Right renal cortex interstitium (tissue), 3 donors: ENCODE data around the gene SESN3. TPM values are rescaled to one million over a fixed set of nuclear protein-coding genes. Genes with fewer than 3 reads are reported as not detected.
"Not testable (repeated sequence)": the region's sequence is repeated elsewhere in the genome, so short reads cannot be mapped to it uniquely, and the experiment has no call there.

Source experiments
- DNase-seq, 3 donors: peaks; one replicate each; pipeline ENCODE4 v3.0.0-alpha.2; 2013; ENCODE audit warnings: low read depth in 3 of 3, low spot score in 2 of 3
- polyA plus RNA-seq, 3 donors: library from polyadenylated mRNA; unstranded; fragments of 120-200 nt; gene quantifications; one replicate each; pipeline ENCODE4 v1.2.1, GENCODE V29; 2013; ENCODE audit not compliant: insufficient read length in 3 of 3

Gene SESN3
- polyA plus RNA-seq, 3 donors: 71.4 to 79.6 (median 77.3) TPM

DNA sequence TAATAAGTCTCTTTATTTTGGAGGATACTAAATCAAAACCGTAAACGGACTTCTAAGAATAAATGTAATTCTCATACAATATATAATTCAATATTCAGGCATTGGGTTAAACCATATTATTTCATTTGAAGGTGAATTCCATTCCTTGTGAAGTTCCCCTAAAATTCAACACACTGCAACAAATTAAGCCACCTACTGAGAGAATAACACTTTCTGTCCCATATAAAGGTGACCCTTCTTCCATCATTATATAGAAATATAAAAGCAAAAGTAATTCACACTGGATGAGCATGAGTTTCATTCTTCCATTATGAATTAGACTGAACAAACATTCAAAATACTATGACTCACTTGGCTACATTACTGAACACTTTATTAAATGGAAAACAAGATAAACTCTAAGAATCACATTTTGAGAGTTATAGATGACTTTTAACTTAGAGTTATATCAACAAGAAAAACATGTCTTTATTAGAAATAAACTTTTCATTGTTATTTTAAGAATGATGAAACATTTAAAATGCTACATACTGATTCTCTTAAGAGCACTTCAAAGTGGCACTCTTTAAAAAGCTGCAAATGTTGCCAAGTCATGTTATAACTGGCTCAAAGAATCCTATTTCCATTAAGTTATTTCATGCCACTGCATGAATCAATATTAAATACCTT lies 2.8 kb downstream of the SESN3 start:
- no peak for DNase-seq

DNA sequence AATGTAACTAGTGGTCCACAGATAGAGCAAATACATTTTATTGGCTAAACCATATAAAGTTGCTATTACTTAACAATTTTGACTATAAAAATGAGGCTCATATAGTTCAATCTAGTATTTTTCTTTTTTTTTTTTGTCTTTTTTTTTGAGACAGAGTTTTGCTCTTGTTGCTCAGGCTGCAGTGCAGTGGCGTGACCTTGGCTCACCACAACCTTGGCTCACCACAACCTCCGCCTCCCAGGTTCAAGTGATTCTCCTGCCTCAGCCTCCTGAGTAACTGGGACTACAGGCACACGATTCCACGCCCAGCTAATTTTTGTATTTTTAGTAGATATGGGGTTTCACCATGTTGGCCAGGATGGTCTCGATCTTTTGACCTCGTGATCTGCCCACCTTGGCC lies 3.9 kb downstream of the SESN3 start:
- not testable (repeated sequence) for DNase-seq

- DNase-seq: no peak
These were observed 8.2 kb downstream of the SESN3 start for GRCh38 chr11:95222817-95223216.

GRCh38 chr11:95219599-95219998 lies 11.4 kb downstream of the SESN3 start:
- no peak for DNase-seq

- DNase-seq: no peak
These were observed 12.9 kb downstream of the SESN3 start for GRCh38 chr11:95218149-95218548.

- no peak for DNase-seq
These were observed 18.4 kb downstream of the SESN3 start for GRCh38 chr11:95212609-95213008.

DNA sequence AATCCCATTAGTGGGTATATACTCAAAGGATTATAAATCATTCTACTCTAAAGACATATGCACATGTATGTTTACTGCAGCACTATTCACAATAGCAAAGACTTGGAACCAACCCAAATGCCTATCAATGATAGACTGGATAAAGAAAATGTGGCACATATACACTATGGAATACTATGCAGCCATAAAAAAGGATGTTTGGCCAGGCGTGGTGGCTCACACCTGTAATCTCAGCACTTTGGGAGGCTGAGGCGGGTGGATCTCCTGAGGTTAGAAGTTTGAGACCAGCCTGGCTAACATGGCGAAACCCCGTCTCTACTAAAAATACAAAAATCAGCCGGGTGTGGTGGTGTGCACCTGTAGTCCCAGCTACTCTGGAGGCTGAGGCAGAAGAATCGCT lies 21.5 kb downstream of the SESN3 start:
- not testable (repeated sequence) for DNase-seq

DNA sequence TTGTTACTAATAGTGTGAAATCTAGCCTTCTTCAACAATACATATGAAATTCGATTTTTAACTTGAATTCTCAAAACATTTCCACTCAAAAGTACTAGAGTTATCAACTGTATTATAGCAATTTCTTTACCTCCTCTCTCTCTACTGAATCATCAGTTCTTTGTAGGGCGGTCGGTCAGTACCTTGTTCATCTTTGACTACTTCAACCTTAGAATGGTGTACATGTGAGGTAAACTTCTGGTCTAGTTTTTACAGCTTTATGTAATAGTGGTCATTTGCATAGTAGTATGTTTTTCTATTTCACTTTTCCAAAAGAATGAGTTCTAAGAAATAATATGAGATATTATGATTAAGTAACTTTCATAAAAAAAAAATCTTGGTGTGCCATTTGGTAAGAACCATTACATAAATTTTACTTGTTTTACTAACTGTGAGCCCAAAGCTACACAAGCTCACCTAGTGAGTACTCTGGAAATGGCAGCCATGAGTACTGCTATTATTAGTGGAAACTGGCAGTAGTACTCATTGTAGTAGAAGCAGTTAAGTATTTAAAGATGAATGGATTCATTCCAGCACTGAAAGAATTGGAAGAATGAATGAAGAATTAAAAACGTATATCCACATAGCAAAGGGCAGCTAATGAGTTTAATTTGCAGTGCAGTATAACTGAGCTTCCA lies 30.1 kb downstream of the SESN3 start:
- no peak for DNase-seq

DNA sequence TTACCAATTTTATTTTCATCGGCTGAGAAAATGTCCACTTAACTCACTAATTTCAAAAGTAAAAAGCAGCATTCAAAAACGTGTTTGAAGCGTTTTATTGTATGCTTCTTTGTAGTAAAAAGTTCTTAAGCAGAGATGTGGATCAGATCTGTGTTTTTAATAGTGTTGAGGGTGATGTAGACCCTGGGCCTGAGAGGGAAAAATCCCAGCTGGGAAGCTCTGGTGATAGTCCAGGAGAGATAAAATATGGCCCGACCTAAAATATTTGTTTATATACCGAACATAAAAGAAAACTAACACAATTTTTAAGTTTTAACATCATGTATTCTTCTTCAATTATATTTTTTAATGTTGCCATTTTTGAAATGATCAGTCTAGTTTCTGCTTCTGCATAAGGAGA lies 35.2 kb downstream of the SESN3 start:
- DNase-seq: no peak

DNA sequence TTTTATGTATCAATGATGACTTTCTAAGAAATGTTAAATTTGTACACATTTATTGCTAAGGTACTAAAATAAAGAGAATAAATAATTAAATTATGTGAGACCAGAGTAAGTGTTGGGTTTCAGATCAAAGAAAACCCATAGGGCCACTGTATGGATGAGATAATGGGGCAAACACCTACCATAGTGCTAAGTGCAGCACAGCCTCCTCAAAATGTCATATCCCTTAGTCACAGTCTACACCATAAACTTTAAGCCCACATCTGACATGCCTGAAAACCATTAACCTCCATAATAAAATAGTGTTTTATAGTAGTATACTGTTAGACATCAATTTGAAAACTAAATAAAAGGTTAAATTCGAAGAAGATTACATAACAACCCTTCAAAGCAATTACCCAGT lies 37.5 kb downstream of the SESN3 start:
- no peak for DNase-seq

DNA sequence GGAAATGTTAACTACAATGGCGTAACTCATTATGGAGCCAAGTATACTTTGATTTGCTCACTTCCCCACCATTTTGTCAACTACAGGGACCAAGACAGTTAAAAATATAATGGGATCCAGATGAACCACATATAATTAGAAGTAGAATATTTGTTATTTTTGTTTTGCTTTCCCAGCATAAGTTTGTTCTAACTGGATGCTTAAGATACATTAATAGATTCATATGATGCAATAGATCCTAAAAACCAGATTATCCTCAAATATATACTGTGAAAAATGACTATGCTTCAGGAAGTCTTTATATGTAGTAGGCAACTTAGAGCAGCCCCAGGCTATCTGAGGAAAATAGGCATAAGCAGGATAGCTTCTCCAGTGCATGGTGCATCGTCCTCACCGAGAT lies 38.3 kb downstream of the SESN3 start:
- no peak for DNase-seq

GRCh38 chr11:95187723-95188122 lies 43.3 kb downstream of the SESN3 start:
- no peak for DNase-seq

GRCh38 chr11:95182397-95182796 lies 48.6 kb downstream of the SESN3 start:
- no peak for DNase-seq

- DNase-seq: no peak
These were observed 55.1 kb downstream of the SESN3 start for GRCh38 chr11:95175818-95176380.

DNA sequence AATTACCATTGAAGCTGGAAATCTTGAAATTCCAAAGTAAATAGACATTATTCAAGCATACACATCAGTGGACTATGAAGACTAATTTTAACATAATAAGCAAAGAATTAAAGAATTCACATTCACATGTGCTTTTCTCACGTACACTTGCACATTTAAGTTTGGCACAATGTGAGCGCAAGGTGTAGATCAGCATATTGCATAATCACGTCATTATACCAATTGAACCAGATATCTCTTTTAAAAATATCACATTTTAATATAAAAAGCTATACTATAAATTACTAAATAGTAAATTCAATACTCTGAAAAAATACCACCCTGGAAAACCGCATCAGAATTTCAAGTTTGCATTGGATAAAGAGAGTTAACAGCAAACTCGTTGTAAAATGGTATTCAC lies 60.7 kb downstream of the SESN3 start:
- no peak for DNase-seq

- no peak for DNase-seq
These were observed 64.2 kb downstream of the SESN3 start for GRCh38 chr11:95166781-95167180.

DNA sequence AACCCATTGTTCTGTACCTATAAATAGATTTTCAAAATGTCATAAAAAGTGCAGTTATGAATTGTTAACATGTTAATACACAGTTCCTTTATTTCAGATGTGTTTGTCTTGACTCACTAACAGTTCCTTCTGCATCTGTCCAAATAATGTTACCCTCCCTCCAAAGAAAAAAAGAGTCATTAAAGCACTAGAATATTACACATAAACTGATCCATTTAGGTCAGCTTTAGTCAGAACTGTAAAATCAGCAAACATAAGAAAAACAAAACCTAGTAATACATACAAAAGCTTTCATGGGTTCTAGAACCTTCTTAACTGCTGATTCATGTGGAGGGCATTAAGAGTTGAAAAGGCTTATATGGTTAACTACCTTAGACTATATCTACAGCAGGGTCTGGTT lies 65.4 kb downstream of the SESN3 start:
- no peak for DNase-seq

DNA sequence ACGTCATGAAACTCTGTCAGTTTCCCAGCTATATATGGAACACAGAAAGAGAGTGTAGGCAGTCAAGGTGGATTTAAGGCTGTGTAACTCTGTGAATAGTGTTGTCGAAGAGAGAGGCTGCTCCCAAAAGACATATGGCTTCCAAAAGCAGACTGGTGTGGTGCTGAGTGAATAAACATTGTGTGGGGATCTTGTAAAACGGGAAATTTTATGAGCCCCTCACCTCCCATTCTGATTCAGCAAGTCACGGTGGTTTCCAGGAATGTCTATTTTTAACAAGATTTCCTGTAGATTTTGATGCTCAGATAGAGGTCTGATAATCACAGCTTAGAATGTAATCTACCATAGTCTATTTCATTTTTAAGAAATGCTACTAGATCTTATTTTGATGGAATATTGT lies 67.9 kb downstream of the SESN3 start:
- DNase-seq: no peak

DNA sequence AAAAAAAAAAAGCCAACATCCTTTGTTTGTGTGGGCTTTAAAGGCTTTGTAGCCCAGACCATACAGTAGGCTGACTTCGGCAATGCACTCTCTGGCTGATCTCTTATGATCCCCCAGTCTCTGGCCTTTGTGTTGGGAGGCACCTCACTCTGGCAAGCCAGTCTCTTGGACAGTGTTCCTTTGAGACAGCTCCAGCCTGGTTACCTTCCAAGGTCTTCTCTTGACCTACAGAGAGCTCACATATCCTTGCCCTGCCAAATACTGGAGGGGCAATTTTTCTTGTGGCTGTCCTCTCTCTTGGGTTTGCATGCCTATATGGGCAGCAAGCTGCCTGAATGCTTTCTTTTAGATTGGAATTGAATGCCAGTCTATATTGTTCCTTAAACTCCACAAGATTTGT lies 69.8 kb downstream of the SESN3 start:
- no peak for DNase-seq

- DNase-seq: no peak
These were observed 73.2 kb downstream of the SESN3 start for GRCh38 chr11:95157824-95158223.

DNA sequence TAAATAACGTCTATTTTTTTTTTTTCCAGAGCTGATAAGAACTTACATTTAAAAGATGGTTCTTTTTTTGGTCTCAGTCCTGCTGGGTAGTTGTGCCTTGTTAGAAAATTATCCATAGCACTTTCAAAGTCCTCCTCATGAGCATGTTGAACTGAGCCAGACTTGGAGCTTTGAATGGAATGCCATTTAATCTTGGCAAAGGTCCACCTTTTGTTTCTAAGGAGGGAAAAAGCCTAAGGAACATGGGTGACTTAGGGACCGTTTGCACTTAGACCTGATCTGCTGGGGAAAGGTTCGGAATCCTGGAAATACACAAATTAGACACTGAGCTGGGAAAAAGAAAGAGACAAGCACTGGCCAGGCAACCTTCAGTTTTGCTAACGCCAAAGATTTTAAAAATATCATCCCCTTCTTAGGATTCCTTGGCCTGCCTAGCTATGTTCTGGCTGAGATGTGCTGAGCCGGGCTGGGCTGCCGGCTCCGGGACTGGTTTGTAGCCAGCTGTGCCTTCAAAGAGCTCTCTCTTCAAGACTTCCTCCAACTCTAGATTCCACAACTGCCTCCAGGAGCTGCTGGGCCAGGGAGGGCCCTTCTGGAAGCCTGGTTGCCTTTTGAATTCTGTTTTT lies 74.0 kb downstream of the SESN3 start:
- DNase-seq: no peak
